Measurements from ENCODE around the gene LSG1. TPM values are rescaled to one million over a fixed set of nuclear protein-coding genes. Genes with fewer than 3 reads are reported as not detected.

LSG1 gene
- total RNA-seq, 2 donors from 2014 or later: 19.0 to 34.8 TPM

GRCh38 chr3:194658477-194659242 lies 13.3 kb downstream of the LSG1 start:
- Histone ChIP-seq H3K27me3 (no peaks in the 10 kb centered on the region), H3K9me3 (no peaks in the 10 kb centered on the region), H3K9ac (ENCODE audit: low read depth in 2 of 2, low read length in 2 of 2) (no peak overlapping the region), H3K4me3 (no peak overlapping the region), H3K36me3 (no peaks in the 10 kb centered on the region), H3K27ac (no peak overlapping the region), H3K4me1 (no peaks in the 10 kb centered on the region)
- intact Hi-C loops (cut with DNase I): no loop called here
- TF ChIP-seq CTCF (IDR thresholded peaks at IDR 0.05): no peak
- DNase-seq: no peak

GRCh38 chr3:194657439-194657838 lies 14.6 kb downstream of the LSG1 start:
- Histone ChIP-seq H3K27ac (no peak overlapping the region), H3K9ac (ENCODE audit: low read depth in 2 of 2, low read length in 2 of 2) (no peak overlapping the region), H3K27me3 (no peaks in the 10 kb centered on the region), H3K4me1 (no peaks in the 10 kb centered on the region), H3K9me3 (no peaks in the 10 kb centered on the region), H3K36me3 (no peaks in the 10 kb centered on the region), H3K4me3 (no peak overlapping the region)
- intact Hi-C loops (cut with DNase I): no loop called here
- TF ChIP-seq CTCF (IDR thresholded peaks at IDR 0.05): no peak
- DNase-seq: peak; percentile 37

GRCh38 chr3:194654443-194654842 lies 17.5 kb downstream of the LSG1 start:
- H3K9ac ChIP-seq (ENCODE audit: low read depth in 2 of 2, low read length in 2 of 2): no peak overlapping the region
- intact Hi-C loops (cut with DNase I): no loop called here
- TF ChIP-seq CTCF (IDR thresholded peaks at IDR 0.05): no peak
- H3K27ac ChIP-seq: no peak overlapping the region
- H3K4me3 ChIP-seq: no peak overlapping the region
- H3K9me3 ChIP-seq: no peaks in the 10 kb centered on the region
- H3K4me1 ChIP-seq: no peaks in the 10 kb centered on the region
- DNase-seq: no peak
- no peaks in the 10 kb centered on the region for H3K36me3 ChIP-seq
- no peaks in the 10 kb centered on the region for H3K27me3 ChIP-seq

- Histone ChIP-seq H3K9ac (ENCODE audit: low read depth in 2 of 2, low read length in 2 of 2) (no peak overlapping the region), H3K4me1 (no peaks in the 10 kb centered on the region), H3K4me3 (no peak overlapping the region), H3K36me3 (peaks cover 9% of the 10 kb centered on the region), H3K9me3 (no peaks in the 10 kb centered on the region), H3K27me3 (no peaks in the 10 kb centered on the region), H3K27ac (no peak overlapping the region)
- DNase-seq: no peak
- no peak for TF ChIP-seq CTCF (IDR thresholded peaks at IDR 0.05)
- intact Hi-C loops (cut with DNase I): no loop called here
Observed at GRCh38 chr3:194647747-194648146, 24.2 kb downstream of the LSG1 start.

- Histone ChIP-seq H3K9ac (ENCODE audit: low read depth in 2 of 2, low read length in 2 of 2) (no peak overlapping the region), H3K4me1 (no peaks in the 10 kb centered on the region), H3K27me3 (no peaks in the 10 kb centered on the region), H3K9me3 (no peaks in the 10 kb centered on the region), H3K4me3 (no peak overlapping the region), H3K27ac (no peak overlapping the region), H3K36me3 (peaks cover 9% of the 10 kb centered on the region)
- TF ChIP-seq CTCF (IDR thresholded peaks at IDR 0.05): no peak
- intact Hi-C loops (cut with DNase I): no loop called here
- DNase-seq: no peak
Observed at GRCh38 chr3:194642769-194643168, 29.2 kb downstream of the LSG1 start.
